NT2/D1 (cell line): ENCODE data around the gene GPS1.

Experiments used
- SUZ12 ChIP-seq: IDR thresholded peaks from 2 replicates; pipeline ENCODE4 v1.6.1; 2011; ENCODE audit not compliant: insufficient read length, insufficient read depth; ENCODE audit errors: extremely low read depth
- YY1 ChIP-seq: IDR thresholded peaks from 2 replicates; pipeline ENCODE4 v1.6.1; 2011; ENCODE audit not compliant: insufficient read length, insufficient read depth
- ZNF274 ChIP-seq: IDR thresholded peaks from 2 replicates; pipeline ENCODE4 v1.6.1; 2011; ENCODE audit warnings: mild to moderate bottlenecking, low read depth, low read length

- TF ChIP-seq ZNF274 (no peak), YY1 (no peak), SUZ12 (no peak)
Measured at GRCh38 chr17:82063424-82064415, 12.0 kb downstream of the GPS1 start.
